Amniotic stem cell (primary cell): ENCODE results near the gene DCC.

Source experiments
- DNase-seq: peaks from one replicate; lab custom pipeline; 2025; lab: John Stamatoyannopoulos, UW

Gene DCC

GRCh38 chr18:52510139-52510538 lies 170.1 kb downstream of the DCC start:
- DNase-seq: no peak

GRCh38 chr18:52518086-52518485 lies 178.1 kb downstream of the DCC start:
- DNase-seq: no peak

GRCh38 chr18:52519021-52519420 lies 179.0 kb downstream of the DCC start:
- no peak for DNase-seq

- no peak for DNase-seq
Observed at GRCh38 chr18:52523566-52523965, 183.6 kb downstream of the DCC start.

GRCh38 chr18:52531836-52532235 lies 191.8 kb downstream of the DCC start:
- DNase-seq: no peak

- DNase-seq: no peak
Observed at GRCh38 chr18:52536039-52536438, 196.0 kb downstream of the DCC start.

- DNase-seq: no peak
Observed at GRCh38 chr18:52537261-52537660, 197.3 kb downstream of the DCC start.

- DNase-seq: no peak
Observed at GRCh38 chr18:52541056-52541455, 201.1 kb downstream of the DCC start.

- DNase-seq: no peak
Observed at GRCh38 chr18:52544086-52544485, 204.1 kb downstream of the DCC start.

GRCh38 chr18:52546686-52547346 lies 206.8 kb downstream of the DCC start:
- no peak for DNase-seq

GRCh38 chr18:52553441-52553840 lies 213.4 kb downstream of the DCC start:
- DNase-seq: no peak

GRCh38 chr18:52554180-52554579 lies 214.2 kb downstream of the DCC start:
- no peak for DNase-seq

GRCh38 chr18:52567360-52567759 lies 227.4 kb downstream of the DCC start:
- DNase-seq: no peak

GRCh38 chr18:52569492-52569891 lies 229.5 kb downstream of the DCC start:
- DNase-seq: peak; percentile 29

- no peak for DNase-seq
Observed at GRCh38 chr18:52570975-52571374, 231.0 kb downstream of the DCC start.

GRCh38 chr18:52572036-52573000 lies 232.3 kb downstream of the DCC start:
- DNase-seq: no peak

- DNase-seq: no peak
Observed at GRCh38 chr18:52577795-52578194, 237.8 kb downstream of the DCC start.

GRCh38 chr18:52582061-52582460 lies 242.1 kb downstream of the DCC start:
- no peak for DNase-seq

GRCh38 chr18:52582516-52582915 lies 242.5 kb downstream of the DCC start:
- DNase-seq: no peak

GRCh38 chr18:52588931-52589330 lies 248.9 kb downstream of the DCC start:
- peak; percentile 11 for DNase-seq

- no peak for DNase-seq
Observed at GRCh38 chr18:52596748-52597435, 256.9 kb downstream of the DCC start.

- DNase-seq: no peak
Observed at GRCh38 chr18:52598921-52599320, 258.9 kb downstream of the DCC start.

GRCh38 chr18:52602820-52603219 lies 262.8 kb downstream of the DCC start:
- DNase-seq: no peak
